HepG2 (cell line): ENCODE measurements around the gene MXD3. TPM values are rescaled to one million over a fixed set of nuclear protein-coding genes. Genes with fewer than 3 reads are reported as not detected.

Experiments
- FOSL2 ChIP-seq: sonication (generic); formaldehyde crosslinking; IDR thresholded peaks from 2 replicates; pipeline ENCODE4 v1.4.0; 2020; ENCODE audit warnings: missing genetic modification reagents
- FOXJ3 ChIP-seq: sonication (generic); formaldehyde crosslinking; IDR thresholded peaks from 2 replicates; pipeline ENCODE4 v1.4.0; 2020; ENCODE audit warnings: missing genetic modification reagents, mild to moderate bottlenecking, borderline replicate concordance
- HOXD1 ChIP-seq: sonication (generic); formaldehyde crosslinking; IDR thresholded peaks from 2 replicates; pipeline ENCODE4 v1.5.0; 2020; ENCODE audit warnings: missing genetic modification reagents
- JUN ChIP-seq: sonication (generic); formaldehyde crosslinking; IDR thresholded peaks from 2 replicates; pipeline ENCODE4 v1.4.0; 2020; ENCODE audit warnings: mild to moderate bottlenecking, missing genetic modification reagents
- KDM6A ChIP-seq: IDR thresholded peaks from 2 replicates; pipeline ENCODE4 v1.6.1; 2016; ENCODE audit warnings: low read depth
- MZF1 ChIP-seq: sonication (generic); formaldehyde crosslinking; IDR thresholded peaks from 2 replicates; pipeline ENCODE4 v1.8.1; 2023; ENCODE audit warnings: mild to moderate bottlenecking, missing genetic modification reagents, borderline replicate concordance
- NFATC3 ChIP-seq: sonication (generic); formaldehyde crosslinking; IDR thresholded peaks from 2 replicates; pipeline ENCODE4 v1.5.1; 2020; ENCODE audit warnings: mild to moderate bottlenecking, missing genetic modification reagents
- PAF1 ChIP-seq: IDR thresholded peaks from 2 replicates; pipeline ENCODE4 v1.6.1; 2016; ENCODE audit warnings: missing genetic modification reagents, missing compliant biosample characterization
- PHF5A ChIP-seq: IDR thresholded peaks from one replicate; pipeline ENCODE4 v1.6.1; 2018; ENCODE audit warnings: low read depth, missing genetic modification reagents; ENCODE audit not compliant: unreplicated experiment
- ZNF121 ChIP-seq: sonication (generic); formaldehyde crosslinking; IDR thresholded peaks from 2 replicates; pipeline ENCODE4 v1.5.0; 2020; ENCODE audit warnings: mild to moderate bottlenecking, missing genetic modification reagents
- ZNF562 ChIP-seq: sonication (generic); formaldehyde crosslinking; IDR thresholded peaks from 2 replicates; pipeline ENCODE4 v1.8.0; 2022; ENCODE audit warnings: missing genetic modification reagents, borderline replicate concordance
- ZNF589 ChIP-seq: sonication (generic); formaldehyde crosslinking; conservative IDR thresholded peaks from 2 replicates; pipeline ENCODE4 v1.8.0; 2022; ENCODE audit warnings: mild to moderate bottlenecking, moderate library complexity, missing genetic modification reagents
- ZZZ3 ChIP-seq: sonication (generic); formaldehyde crosslinking; IDR thresholded peaks from 2 replicates; pipeline ENCODE4 v1.4.0; 2020; ENCODE audit warnings: missing genetic modification reagents, mild to moderate bottlenecking, borderline replicate concordance
- polyA plus RNA-seq, 8 experiments: library from polyadenylated mRNA; depleted of rRNA in 3 of 8; stranded (reverse) in 7 of 8; unstranded in 1 of 8; fragments of >200 nt; fragmentation: Illumina TruSeq in 4 of 8; extraction: Trizol in 4 of 8; gene quantifications; 2 replicates each; pipeline versions ENCODE4 v1.2.1 to v1.2.3, GENCODE V29; 2011 to 2016; ENCODE audit warnings: low read depth in 4 of 8, missing spikeins in 1 of 8, mixed read lengths in 1 of 8; ENCODE audit not compliant: insufficient read depth in 1 of 8
- total RNA-seq, 5 experiments: library from RNA; depleted of rRNA; stranded (reverse); fragments of >200 nt; fragmentation: Illumina TruSeq; extraction: Trizol; gene quantifications; 2 replicates each; pipeline ENCODE4 v1.2.3, GENCODE V29; 2016; ENCODE audit warnings: low read depth in 1 of 5
- TF ChIP-seq, protein P1 (sequence below): sonication (generic); formaldehyde crosslinking; IDR thresholded peaks from 2 replicates; pipeline ENCODE4 v1.5.0; 2020; ENCODE audit warnings: mild to moderate bottlenecking, low read depth, missing genetic modification reagents, borderline replicate concordance
- TF ChIP-seq, protein P2 (sequence below): sonication (generic); formaldehyde crosslinking; IDR thresholded peaks from 2 replicates; pipeline ENCODE4 v1.8.0; 2022; ENCODE audit warnings: missing genetic modification reagents, low read depth, mild to moderate bottlenecking, borderline replicate concordance
- TF ChIP-seq, protein P3 (sequence below): sonication (generic); formaldehyde crosslinking; IDR thresholded peaks from 2 replicates; pipeline ENCODE4 v1.5.1; 2020; ENCODE audit warnings: mild to moderate bottlenecking, missing genetic modification reagents, borderline replicate concordance
- TF ChIP-seq, protein P4 (sequence below): sonication (generic); formaldehyde crosslinking; IDR thresholded peaks from 2 replicates; pipeline ENCODE4 v1.4.0; 2020; ENCODE audit warnings: missing genetic modification reagents
- TF ChIP-seq, protein P5 (sequence below): sonication (generic); formaldehyde crosslinking; IDR thresholded peaks from 2 replicates; pipeline ENCODE4 v1.4.0; 2020; ENCODE audit warnings: missing genetic modification reagents, borderline replicate concordance

Gene MXD3
- total and polyA plus RNA-seq, 2 of the 13 experiments (the other 11 are each of a cell fraction or from before 2014, with no cell fraction given) = 10.5 to 12.8 TPM

DNA sequence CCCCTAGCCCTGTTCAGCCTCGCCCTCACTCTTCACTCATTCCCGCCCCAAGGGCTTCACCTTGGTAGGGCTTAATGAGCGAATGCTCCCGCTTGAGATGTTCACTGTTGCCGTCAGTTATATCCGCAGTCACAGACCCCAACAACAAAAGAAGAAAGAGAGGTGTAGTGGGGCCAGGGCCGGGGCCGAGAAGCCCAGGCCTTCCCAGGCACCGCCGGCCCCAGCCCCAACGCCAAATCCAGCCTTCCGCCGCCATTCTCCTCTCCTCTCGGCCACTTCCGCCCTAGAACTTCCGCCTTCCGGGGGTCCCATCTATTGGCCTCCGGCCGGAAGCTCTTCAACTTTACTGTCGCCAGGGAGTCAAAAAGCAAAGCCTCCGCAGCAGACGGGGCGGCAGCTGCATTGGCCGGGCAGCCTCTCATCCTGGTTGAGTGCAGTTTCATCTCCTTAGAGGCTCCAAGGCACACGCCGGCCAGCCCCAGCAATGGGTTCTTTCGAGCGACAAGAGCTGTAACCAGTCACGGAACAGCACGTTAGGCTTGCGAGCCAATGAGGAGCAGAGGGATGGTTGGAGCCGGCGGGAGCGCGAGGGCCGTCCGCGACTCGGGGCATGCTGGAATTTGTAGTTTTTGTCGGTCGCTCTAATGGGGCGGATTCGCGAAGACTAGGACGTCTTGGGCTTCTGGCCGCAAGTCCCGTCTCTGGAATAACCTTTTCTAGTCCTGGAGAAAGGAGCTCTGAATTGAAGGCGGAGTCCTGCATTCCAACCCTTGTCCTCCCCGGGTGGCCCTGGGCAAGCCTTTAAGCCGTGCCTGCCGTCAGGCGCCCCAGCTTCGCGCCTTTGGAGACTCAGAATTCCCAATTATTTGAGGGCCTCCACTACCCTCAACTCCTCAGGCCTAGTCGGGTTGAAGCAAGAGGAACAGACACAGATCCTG is 40.0 kb upstream of the MXD3 start, which contains the start of gene LMAN2 (continued):
- TF ChIP-seq FOXJ3 (CRISPR knock-in tag) (no peak), FOSL2 (no peak; the same call in 1 of the 2 replicates), PAF1 (CRISPR knock-in tag) (no peak), ZNF589 (CRISPR knock-in tag) (no peak), KDM6A (CRISPR knock-in tag) (no peak), ZZZ3 (CRISPR knock-in tag) (no peak), JUN (CRISPR knock-in tag) (no peak), ZNF121 (CRISPR knock-in tag) (no peak), ZNF562 (CRISPR knock-in tag) (no peak), HOXD1 (CRISPR knock-in tag) (peak; percentile 16; the same call in 1 of the 2 replicates), MZF1 (no peak), NFATC3 (CRISPR knock-in tag) (no peak), PHF5A (CRISPR knock-in tag) (peak; percentile 39)
- TF ChIP-seq, protein P1, sequence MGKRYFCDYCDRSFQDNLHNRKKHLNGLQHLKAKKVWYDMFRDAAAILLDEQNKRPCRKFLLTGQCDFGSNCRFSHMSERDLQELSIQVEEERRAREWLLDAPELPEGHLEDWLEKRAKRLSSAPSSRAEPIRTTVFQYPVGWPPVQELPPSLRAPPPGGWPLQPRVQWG (CRISPR knock-in tag) = no peak
- TF ChIP-seq, protein P2, sequence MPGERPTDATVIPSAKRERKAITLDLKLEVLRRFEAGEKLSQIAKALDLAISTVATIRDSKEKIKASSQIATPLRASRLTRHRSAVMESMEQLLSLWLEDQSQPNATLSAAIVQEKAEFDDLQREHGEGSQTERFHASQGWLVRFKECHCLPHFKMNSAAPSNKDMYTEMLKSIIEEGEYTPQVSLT (CRISPR knock-in tag) = no peak
- TF ChIP-seq, protein P3, sequence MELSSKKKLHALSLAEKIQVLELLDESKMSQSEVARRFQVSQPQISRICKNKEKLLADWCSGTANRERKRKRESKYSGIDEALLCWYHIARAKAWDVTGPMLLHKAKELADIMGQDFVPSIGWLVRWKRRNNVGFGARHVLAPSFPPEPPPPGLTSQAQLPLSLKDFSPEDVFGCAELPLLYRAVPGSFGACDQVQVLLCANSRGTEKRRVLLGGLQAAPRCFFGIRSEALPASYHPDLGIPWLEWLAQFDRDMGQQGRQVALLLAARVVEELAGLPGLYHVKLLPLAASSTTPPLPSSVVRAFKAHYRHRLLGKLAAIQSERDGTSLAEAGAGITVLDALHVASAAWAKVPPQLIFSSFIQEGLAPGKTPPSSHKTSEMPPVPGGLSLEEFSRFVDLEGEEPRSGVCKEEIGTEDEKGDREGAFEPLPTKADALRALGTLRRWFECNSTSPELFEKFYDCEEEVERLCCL (CRISPR knock-in tag) = no peak
- TF ChIP-seq, protein P4, sequence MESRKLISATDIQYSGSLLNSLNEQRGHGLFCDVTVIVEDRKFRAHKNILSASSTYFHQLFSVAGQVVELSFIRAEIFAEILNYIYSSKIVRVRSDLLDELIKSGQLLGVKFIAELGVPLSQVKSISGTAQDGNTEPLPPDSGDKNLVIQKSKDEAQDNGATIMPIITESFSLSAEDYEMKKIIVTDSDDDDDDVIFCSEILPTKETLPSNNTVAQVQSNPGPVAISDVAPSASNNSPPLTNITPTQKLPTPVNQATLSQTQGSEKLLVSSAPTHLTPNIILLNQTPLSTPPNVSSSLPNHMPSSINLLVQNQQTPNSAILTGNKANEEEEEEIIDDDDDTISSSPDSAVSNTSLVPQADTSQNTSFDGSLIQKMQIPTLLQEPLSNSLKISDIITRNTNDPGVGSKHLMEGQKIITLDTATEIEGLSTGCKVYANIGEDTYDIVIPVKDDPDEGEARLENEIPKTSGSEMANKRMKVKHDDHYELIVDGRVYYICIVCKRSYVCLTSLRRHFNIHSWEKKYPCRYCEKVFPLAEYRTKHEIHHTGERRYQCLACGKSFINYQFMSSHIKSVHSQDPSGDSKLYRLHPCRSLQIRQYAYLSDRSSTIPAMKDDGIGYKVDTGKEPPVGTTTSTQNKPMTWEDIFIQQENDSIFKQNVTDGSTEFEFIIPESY (CRISPR knock-in tag) = peak; percentile 68; the same call in 1 of the 2 replicates
- TF ChIP-seq, protein P5, sequence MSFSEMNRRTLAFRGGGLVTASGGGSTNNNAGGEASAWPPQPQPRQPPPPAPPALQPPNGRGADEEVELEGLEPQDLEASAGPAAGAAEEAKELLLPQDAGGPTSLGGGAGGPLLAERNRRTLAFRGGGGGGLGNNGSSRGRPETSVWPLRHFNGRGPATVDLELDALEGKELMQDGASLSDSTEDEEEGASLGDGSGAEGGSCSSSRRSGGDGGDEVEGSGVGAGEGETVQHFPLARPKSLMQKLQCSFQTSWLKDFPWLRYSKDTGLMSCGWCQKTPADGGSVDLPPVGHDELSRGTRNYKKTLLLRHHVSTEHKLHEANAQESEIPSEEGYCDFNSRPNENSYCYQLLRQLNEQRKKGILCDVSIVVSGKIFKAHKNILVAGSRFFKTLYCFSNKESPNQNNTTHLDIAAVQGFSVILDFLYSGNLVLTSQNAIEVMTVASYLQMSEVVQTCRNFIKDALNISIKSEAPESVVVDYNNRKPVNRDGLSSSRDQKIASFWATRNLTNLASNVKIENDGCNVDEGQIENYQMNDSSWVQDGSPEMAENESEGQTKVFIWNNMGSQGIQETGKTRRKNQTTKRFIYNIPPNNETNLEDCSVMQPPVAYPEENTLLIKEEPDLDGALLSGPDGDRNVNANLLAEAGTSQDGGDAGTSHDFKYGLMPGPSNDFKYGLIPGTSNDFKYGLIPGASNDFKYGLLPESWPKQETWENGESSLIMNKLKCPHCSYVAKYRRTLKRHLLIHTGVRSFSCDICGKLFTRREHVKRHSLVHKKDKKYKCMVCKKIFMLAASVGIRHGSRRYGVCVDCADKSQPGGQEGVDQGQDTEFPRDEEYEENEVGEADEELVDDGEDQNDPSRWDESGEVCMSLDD (CRISPR knock-in tag) = 0 out of 2 replicates have a peak, but pooled peaks have one; percentile 39
